Endothelial cell of umbilical vein (primary cell): ENCODE results near the gene ZNF205. TPM values are rescaled to one million over a fixed set of nuclear protein-coding genes. Genes with fewer than 3 reads are reported as not detected.

ENCODE experiments used
- BruUV-seq: library from RNA; stranded (reverse); fragments of 400-500 nt; replicated peaks from 2 replicates; lab custom pipeline; 2021; lab: Mats Ljungman, UMichigan
- CTCF ChIA-PET: fragments of 300-600, 350-600 bp; sonication (Branson Sonifier 250); formaldehyde crosslinking; loops from one replicate; lab custom pipeline; 2021; ENCODE audit warnings: antibody characterized with exemption, inconsistent platforms; lab: Charles Lee
- POLR2A ChIA-PET: fragments of 300-600, 350-600 bp; sonication (Branson Sonifier 250); formaldehyde crosslinking; loops from one replicate; lab custom pipeline; 2021; ENCODE audit warnings: antibody characterized with exemption, inconsistent platforms; lab: Charles Lee
- DNase-seq: peaks from one replicate; pipeline ENCODE4 v3.0.0-alpha.2; 2011; ENCODE audit warnings: low read depth, low spot score
- FAIRE-seq: peaks from 2 replicates; lab custom pipeline; 2011; peaks lifted over from hg19 to GRCh38; lab: Jason Lieb, UNC
- H2AFZ ChIP-seq: 2 replicates; pipeline ENCODE4 v1.6.0; 2012; ENCODE audit warnings: low read depth, low read length, control low read depth, inconsistent platforms
- H3K27ac ChIP-seq: 2 replicates; pipeline ENCODE4 v1.5.1; 2011; ENCODE audit warnings: low read depth, mild to moderate bottlenecking, control low read depth, low read length, moderate library complexity; ENCODE audit not compliant: insufficient read depth
- H3K27me3 ChIP-seq, 2 experiments: 2 replicates each; pipeline versions ENCODE4 v1.6.0 to v1.6.1; 2011; ENCODE audit warnings: low read length in 2 of 2, mixed read lengths in 1 of 2; ENCODE audit not compliant: control insufficient read depth in 2 of 2, insufficient read depth in 2 of 2
- H3K36me3 ChIP-seq, 2 experiments: 2 replicates in 1 of 2; 3 replicates in 1 of 2; pipeline ENCODE4 v1.5.1; 2011; ENCODE audit warnings: low read length in 2 of 2, mild to moderate bottlenecking in 1 of 2, moderate library complexity in 1 of 2; ENCODE audit not compliant: control insufficient read depth in 2 of 2, insufficient read depth in 2 of 2; ENCODE audit errors: extremely low read depth in 1 of 2
- H3K4me1 ChIP-seq: 3 replicates; pipeline ENCODE4 v1.5.1; 2011; ENCODE audit warnings: mild to moderate bottlenecking, low read length; ENCODE audit not compliant: control insufficient read depth, insufficient read depth; ENCODE audit errors: extremely low read depth
- H3K4me2 ChIP-seq: 2 replicates; pipeline ENCODE4 v1.6.1; 2011; ENCODE audit warnings: low read length, control low read depth, mixed read lengths; ENCODE audit not compliant: insufficient read depth
- H3K4me3 ChIP-seq, 3 experiments: fragments of 200-600 bp in 1 of 3; sonication (generic), shearing (Covaris generic) in 1 of 3; replicated peaks in 1 of 3; 2 replicates each; pipeline ENCODE4 v1.5.1; 2011 to 2016; ENCODE audit warnings: control low read depth in 3 of 3, low read length in 3 of 3, mild to moderate bottlenecking in 2 of 3, inconsistent platforms in 1 of 3, low read depth in 1 of 3, moderate library complexity in 1 of 3; ENCODE audit not compliant: insufficient read depth in 1 of 3
- H3K79me2 ChIP-seq: 2 replicates; pipeline ENCODE4 v1.6.0; 2012; ENCODE audit warnings: low read length, inconsistent platforms; ENCODE audit not compliant: control insufficient read depth, insufficient read depth
- H3K9ac ChIP-seq: replicated peaks from 2 replicates; pipeline ENCODE3; 2011; ENCODE audit warnings: low read length, control low read depth; ENCODE audit not compliant: insufficient read depth; ENCODE audit errors: extremely low read depth
- H3K9me1 ChIP-seq: replicated peaks from 3 replicates; pipeline ENCODE4 v1.6.0; 2011; ENCODE audit warnings: mild to moderate bottlenecking, low read length; ENCODE audit not compliant: control insufficient read depth, insufficient read depth; ENCODE audit errors: extremely low read depth
- H3K9me3 ChIP-seq: replicated peaks from 2 replicates; pipeline ENCODE4 v1.5.1; 2012; ENCODE audit warnings: low read length, inconsistent platforms; ENCODE audit not compliant: control insufficient read depth, insufficient read depth
- H4K20me1 ChIP-seq: replicated peaks from 2 replicates; pipeline ENCODE3; 2011; ENCODE audit warnings: mild to moderate bottlenecking, low read length; ENCODE audit not compliant: control insufficient read depth, insufficient read depth; ENCODE audit errors: extremely low read depth
- GATA2 ChIP-seq: IDR thresholded peaks from 2 replicates; pipeline ENCODE4 v1.7.0; 2011; ENCODE audit warnings: low read depth, mild to moderate bottlenecking, moderate library complexity, mixed read lengths, low read length; ENCODE audit not compliant: insufficient read length, insufficient read depth
- dilution Hi-C: fragments of 300-500 bp; cut with MboI; formaldehyde crosslinking; loops from one replicate; pipeline ENCODE4 v1.15.0; 2019; ENCODE audit warnings: low sequenced_read_pairs; ENCODE audit not compliant: extremely low pct_ligation_motif_present
- intact Hi-C: fragments of 100-400 bp; cut with micrococcal nuclease; formaldehyde crosslinking; loops from one replicate; pipeline ENCODE4 v1.10.0; 2022
- polyA plus RNA-seq, 4 experiments: library from polyadenylated mRNA; depleted of rRNA in 3 of 4; stranded (reverse) in 3 of 4; unstranded in 1 of 4; fragments of >200 nt; gene quantifications; 2 replicates each; pipeline versions ENCODE4 v1.2.1 to v1.2.3, GENCODE V29; 2011 to 2012; ENCODE audit warnings: missing spikeins in 1 of 4
- total RNA-seq: library from RNA; stranded (reverse); gene quantifications from 2 replicates; pipeline ENCODE4 v1.2.3, GENCODE V29; 2021
- TF ChIP-seq, protein P1 (sequence below): IDR thresholded peaks from 2 replicates; pipeline ENCODE4 v1.6.1; 2011; ENCODE audit not compliant: insufficient read depth, insufficient read length
- TF ChIP-seq, protein P2 (sequence below), 2 donors: IDR thresholded peaks; 1 replicate in 1 of 2; 2 replicates in 1 of 2; pipeline ENCODE4 v1.5.1; 2011; ENCODE audit warnings: low read length in 2 of 2, mild to moderate bottlenecking in 2 of 2, moderate library complexity in 2 of 2, control low read depth in 1 of 2, inconsistent platforms in 1 of 2, low read depth in 1 of 2; ENCODE audit not compliant: insufficient read depth in 1 of 2; ENCODE audit errors: extremely low read depth in 1 of 2

The ZNF205 gene
- total and polyA plus RNA-seq, 2 donors (not counting 3 experiments of a cell fraction or from before 2014, with no cell fraction given), result 18.5 to 19.0 TPM

- H3K4me2 ChIP-seq, result peak overlapping the region; percentile 80
- BruUV-seq, result no TSS peak
- ChIA-PET CTCF (interaction anchor here (0.7 to 1.7 kb wide), 10 partner anchors 10 to 349 kb away, joined by 3 to 11 read pairs (median 4); partner anchors contain the start of genes ZNF174 and ZNF213), POLR2A (interaction anchor here (1.0 kb wide), 1 partner anchor 9 kb away, joined by 3 read pairs; no protein-coding TSS in a partner anchor)
- no peaks in the 10 kb centered on the region for H3K9me3 ChIP-seq
- H3K36me3 ChIP-seq, result no peaks in the 10 kb centered on the region
- no peak overlapping the region for H3K9ac ChIP-seq
- H2AFZ ChIP-seq, result peak overlapping the region; percentile 77
- intact Hi-C loops (loop anchor here (1.0 to 5.0 kb wide), 3 partner anchors 14 to 350 kb away; partner anchors contain the start of gene CLUAP1), dilution Hi-C loops (no loop called here)
- H3K4me3 ChIP-seq, result peak overlapping the region; percentile 29 to 50 (median 31)
- DNase-seq, result peak; percentile 93
- peaks cover 10% of the 10 kb centered on the region for H3K4me1 ChIP-seq
- H4K20me1 ChIP-seq, result no peaks in the 10 kb centered on the region
- no peak overlapping the region for H3K27ac ChIP-seq
- H3K9me1 ChIP-seq, result no peaks in the 10 kb centered on the region
- peak; percentile 87 for FAIRE-seq
- TF ChIP-seq GATA2, result no peak
- TF ChIP-seq, protein P1, sequence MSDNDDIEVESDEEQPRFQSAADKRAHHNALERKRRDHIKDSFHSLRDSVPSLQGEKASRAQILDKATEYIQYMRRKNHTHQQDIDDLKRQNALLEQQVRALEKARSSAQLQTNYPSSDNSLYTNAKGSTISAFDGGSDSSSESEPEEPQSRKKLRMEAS, result peak; percentile 14
- TF ChIP-seq, protein P2, sequence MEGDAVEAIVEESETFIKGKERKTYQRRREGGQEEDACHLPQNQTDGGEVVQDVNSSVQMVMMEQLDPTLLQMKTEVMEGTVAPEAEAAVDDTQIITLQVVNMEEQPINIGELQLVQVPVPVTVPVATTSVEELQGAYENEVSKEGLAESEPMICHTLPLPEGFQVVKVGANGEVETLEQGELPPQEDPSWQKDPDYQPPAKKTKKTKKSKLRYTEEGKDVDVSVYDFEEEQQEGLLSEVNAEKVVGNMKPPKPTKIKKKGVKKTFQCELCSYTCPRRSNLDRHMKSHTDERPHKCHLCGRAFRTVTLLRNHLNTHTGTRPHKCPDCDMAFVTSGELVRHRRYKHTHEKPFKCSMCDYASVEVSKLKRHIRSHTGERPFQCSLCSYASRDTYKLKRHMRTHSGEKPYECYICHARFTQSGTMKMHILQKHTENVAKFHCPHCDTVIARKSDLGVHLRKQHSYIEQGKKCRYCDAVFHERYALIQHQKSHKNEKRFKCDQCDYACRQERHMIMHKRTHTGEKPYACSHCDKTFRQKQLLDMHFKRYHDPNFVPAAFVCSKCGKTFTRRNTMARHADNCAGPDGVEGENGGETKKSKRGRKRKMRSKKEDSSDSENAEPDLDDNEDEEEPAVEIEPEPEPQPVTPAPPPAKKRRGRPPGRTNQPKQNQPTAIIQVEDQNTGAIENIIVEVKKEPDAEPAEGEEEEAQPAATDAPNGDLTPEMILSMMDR (IDR thresholded peaks at IDR 0.05; ENCODE audit: extremely low read depth in 1 of 2, insufficient read depth in 1 of 2, low read depth in 1 of 2, low read length in 2 of 2), result peak; percentile 43 to 46
- no peaks in the 10 kb centered on the region for H3K27me3 ChIP-seq
- H3K79me2 ChIP-seq, result no peaks in the 10 kb centered on the region
These were observed 40.0 kb downstream of the ZNF205 start for GRCh38 chr16:3152277-3152990.
